Transverse colon (tissue), 4 donors: ENCODE data around the gene CD82.

Experiments used
- CTCF ChIP-seq, 5 experiments: fragments of 200-600 bp in 3 of 5; fragments of 450-650 bp in 2 of 5; sonication (generic) in 3 of 5; IDR thresholded peaks; 1 replicate in 2 of 5; 2 replicates in 3 of 5; pipeline ENCODE4 v1.5.1; 2016 to 2017; ENCODE audit warnings: antibody characterized with exemption in 5 of 5, inconsistent platforms in 3 of 5, mild to moderate bottlenecking in 2 of 5, moderate library complexity in 1 of 5
- POLR2AphosphoS5 ChIP-seq, 3 donors: sonication (generic); formaldehyde crosslinking; IDR thresholded peaks; one replicate each; pipeline ENCODE4 v1.6.1; 2016; ENCODE audit warnings: antibody characterized with exemption in 3 of 3

- no peak for TF ChIP-seq POLR2AphosphoS5 (IDR thresholded peaks at IDR 0.05)
- TF ChIP-seq CTCF (IDR thresholded peaks at IDR 0.05) = no peak
Measured at GRCh38 chr11:44610186-44610955, 44.9 kb downstream of the CD82 start.
